DMS114 treated with DMSO at 0.1 percent for 48 hours (cell line): ENCODE data around the gene MYO1E.
"Not testable (repeated sequence)": the region's sequence is repeated elsewhere in the genome, so short reads cannot be mapped to it uniquely, and the experiment has no call there.

Experiments
- DNase-seq: peaks from one replicate; lab custom pipeline; 2025; ENCODE audit not compliant: unreplicated experiment; lab: John Stamatoyannopoulos, UW

The MYO1E gene

GRCh38 chr15:59172289-59172901 is 200.3 kb downstream of the MYO1E start:
- no peak for DNase-seq

DNA sequence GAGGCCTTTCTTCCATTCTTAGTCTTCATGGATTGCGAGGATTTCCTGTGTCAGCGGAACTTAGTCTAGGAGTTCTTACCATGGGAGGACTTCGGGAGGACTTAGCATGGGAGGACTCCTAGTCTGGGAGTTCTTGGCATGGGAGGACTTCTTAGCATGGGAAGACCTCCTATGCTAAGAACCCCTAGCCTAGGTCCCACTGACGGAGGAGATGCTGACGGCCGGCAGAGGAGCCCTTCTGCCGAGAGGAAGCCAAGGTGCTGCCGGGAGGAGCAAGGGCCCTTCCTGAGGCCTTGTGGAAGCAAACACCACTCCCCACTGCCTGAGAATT is 201.6 kb downstream of the MYO1E start:
- DNase-seq: no peak

DNA sequence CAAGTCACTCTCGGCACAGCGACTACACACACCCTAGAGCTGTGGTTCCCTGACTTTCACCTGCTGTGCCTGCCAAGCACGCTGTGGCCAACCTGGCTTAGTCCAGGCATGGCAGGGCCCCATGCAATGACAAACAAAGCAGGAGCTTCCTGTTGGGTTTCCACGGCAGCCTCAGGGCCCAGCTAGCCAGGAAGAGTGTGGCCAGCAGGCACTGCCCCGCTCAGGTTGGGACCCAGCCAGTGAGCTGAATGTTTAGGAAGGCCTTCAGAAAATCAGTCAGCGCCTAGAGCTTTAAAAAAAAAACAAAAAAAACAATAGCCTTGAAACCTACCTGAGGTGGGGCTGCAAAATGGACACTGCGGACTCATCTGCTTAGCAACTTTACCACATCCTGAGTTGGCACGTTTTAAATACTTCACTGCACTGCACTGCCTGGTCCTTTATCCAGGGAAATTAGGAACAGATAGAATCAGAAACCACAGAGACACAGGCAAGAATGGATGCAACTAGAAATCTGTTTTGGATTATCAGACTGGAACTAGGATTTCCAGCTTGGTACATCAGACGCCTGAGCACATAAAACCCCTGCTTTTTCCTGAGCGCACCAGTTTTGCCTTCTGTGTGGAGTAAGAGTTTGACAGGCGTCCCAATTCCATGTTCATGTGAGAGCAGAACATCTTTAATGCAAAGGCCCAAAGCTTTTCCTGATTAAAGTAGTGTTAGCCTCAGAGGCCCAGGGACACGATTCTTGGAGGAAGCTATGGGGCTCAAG is 202.2 kb downstream of the MYO1E start:
- DNase-seq: no peak

GRCh38 chr15:59169251-59169708 is 203.4 kb downstream of the MYO1E start:
- DNase-seq: no peak

GRCh38 chr15:59168536-59168935 is 204.1 kb downstream of the MYO1E start:
- no peak for DNase-seq

- no peak for DNase-seq
Observed at GRCh38 chr15:59166601-59167265, 205.9 kb downstream of the MYO1E start.

GRCh38 chr15:59166166-59166565 is 206.5 kb downstream of the MYO1E start:
- no peak for DNase-seq

DNA sequence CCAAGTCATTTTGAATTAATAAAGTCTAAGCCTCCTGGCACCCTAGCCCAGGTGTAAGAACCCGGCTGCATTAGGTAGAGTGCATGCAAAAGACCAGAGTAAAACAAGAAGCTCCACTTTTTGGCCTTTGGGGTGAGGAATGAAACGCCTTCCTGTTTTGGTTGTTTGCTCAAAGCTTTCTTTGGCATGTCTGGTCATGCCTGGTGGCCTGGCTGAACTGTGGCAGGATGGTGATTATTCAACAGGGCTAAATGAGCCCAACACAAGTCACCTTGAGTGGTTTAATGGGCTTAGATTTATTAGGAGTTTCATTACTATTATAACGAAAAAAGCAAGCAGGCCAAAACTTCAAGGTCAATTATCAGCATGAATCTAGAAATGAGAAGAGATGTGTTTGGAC is 206.9 kb downstream of the MYO1E start:
- DNase-seq: no peak

- DNase-seq: not testable (repeated sequence)
Observed at GRCh38 chr15:59162080-59162479, 210.6 kb downstream of the MYO1E start.

DNA sequence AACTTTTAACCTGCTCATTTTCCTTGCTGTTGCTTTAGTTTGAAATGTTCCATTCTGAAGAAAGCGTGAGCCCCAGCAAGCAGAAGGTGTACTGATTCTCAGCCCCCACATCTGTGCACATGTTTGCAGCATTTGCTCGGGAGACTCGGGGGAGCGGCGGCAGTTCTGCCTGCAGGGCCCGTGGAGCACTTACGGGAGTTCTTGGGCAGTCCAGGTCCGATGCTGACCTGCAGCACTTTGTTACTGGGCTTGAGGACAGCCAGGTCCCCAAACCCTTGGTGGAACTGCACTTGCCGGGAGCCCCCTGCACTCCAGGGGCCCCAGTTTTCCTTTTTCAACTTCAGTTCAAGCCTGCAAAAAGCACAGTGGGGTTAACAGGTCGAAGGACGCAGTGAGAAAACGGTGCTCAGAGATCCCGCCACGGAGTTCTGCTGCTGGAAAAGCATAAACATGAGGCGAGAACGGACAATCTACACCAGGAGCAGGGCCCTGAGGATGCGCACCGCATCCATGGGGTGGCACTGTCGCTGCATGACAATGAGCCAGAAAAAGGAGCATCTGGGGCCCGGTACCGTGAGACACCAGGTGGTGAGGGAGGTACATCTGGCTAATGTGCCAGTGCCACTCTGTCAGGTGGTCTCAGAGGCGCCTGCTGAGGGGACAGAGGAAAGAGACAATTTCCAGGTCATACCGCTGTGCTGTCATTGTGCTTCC is 211.6 kb downstream of the MYO1E start:
- DNase-seq: peak; percentile 13

GRCh38 chr15:59159210-59159609 is 213.5 kb downstream of the MYO1E start:
- DNase-seq: no peak

GRCh38 chr15:59158701-59159034 is 214.0 kb downstream of the MYO1E start:
- DNase-seq: no peak

GRCh38 chr15:59157840-59158700 is 214.6 kb downstream of the MYO1E start:
- no peak for DNase-seq

DNA sequence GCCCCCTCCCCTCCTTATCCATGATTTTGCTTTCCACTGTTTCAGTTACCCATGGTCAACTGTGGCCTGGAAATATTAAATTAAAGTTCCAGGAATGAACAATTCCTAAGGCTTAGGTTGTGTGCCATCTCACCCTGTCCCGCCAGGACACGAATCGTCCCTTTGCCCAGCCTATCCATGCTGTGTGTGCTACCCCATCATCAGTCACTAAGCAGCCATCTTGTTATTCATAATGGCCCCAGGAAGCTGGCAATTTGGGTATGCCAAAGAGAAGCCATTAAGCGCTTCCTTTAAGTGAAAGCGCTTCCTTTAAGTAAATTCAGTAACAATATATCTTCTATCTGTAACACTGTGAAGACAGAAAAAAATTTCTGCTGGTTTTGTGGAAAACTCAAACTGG is 215.3 kb downstream of the MYO1E start:
- no peak for DNase-seq

- DNase-seq: no peak
Observed at GRCh38 chr15:59155431-59155830, 217.2 kb downstream of the MYO1E start.

DNA sequence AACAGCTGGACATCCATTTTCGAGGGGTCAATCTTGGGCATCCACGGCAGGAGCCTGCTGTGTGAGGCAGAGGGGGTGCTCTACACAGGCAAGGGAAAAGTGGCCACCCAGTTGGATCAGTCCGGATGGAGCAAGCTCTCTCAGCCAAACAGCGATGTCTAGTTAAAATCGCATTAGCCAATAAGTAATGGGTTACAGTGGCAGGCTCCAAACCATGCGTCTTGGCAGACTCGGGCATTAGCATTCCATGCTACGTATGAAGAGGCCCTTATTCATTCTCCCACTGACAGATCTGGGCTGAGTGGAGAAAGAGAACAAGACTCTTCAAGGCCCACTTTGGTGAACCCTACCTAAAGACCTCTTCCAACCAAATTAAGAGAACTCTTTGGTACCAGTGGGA is 218.4 kb downstream of the MYO1E start:
- no peak for DNase-seq

DNA sequence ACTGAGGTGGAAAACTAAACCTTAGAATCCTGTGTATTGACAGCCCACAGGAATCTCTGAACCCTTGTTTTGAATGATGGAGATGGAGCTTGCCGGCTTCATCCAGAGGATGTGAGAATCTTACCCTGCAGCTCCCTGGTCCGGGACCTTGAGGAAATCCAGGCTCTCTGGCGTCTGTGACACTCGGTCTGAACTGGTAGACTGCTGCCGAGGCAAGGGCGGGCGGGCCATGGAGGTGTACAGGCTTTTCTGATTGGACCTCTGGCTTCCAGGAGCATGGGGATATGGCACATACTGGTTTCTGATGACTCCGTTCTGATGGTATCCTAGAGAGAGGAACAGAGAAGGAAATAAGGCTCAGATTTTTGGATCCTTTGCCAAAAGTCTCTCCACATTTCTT is 219.2 kb downstream of the MYO1E start:
- no peak for DNase-seq

DNA sequence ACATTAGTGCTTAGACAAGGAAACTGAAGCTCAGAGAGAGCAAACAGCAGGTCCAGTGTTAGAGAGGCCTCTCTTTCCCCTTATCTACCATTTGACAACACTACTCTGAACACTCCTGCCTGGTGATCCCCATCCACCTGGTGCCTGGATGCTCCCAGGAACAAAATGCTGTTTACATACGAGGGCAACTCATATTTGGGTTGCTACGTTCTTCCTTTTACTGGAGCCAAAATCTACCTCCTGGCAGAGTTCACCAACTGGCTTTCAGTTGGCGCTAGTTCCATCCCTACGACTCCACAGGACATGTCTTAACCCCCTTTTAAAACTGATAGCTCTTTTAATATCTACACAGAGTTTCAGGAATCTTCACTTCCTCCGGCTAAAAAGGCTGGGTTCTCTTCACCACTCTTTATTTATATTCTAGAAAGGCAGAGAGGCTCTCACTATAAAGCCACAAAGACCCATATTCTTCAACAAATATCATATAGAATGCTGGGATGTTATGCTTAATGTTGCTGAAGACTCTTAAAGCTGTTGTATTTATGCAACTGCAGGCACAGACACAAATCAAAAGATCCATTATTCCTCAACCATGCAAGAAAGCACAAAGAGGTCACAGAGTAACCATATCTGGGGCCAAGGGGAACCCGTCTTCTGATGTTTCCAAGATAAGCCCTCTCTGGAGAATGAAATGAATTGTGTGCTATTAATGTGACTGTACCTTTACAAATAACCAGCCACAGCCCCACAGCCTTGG is 219.8 kb downstream of the MYO1E start:
- no peak for DNase-seq

GRCh38 chr15:59150185-59150584 is 222.5 kb downstream of the MYO1E start:
- DNase-seq: no peak

GRCh38 chr15:59148153-59148833 is 224.4 kb downstream of the MYO1E start:
- no peak for DNase-seq
